ENCODE results near the gene DHRSX.

GRCh38 chrX:2461711-2462016 lies 39.1 kb downstream of the DHRSX start:
- no peak for TF ChIP-seq JUN (IDR thresholded peaks at IDR 0.05; ENCODE audit: borderline replicate concordance, insufficient read depth, insufficient read length, low read depth)
- TF ChIP-seq, protein P1, sequence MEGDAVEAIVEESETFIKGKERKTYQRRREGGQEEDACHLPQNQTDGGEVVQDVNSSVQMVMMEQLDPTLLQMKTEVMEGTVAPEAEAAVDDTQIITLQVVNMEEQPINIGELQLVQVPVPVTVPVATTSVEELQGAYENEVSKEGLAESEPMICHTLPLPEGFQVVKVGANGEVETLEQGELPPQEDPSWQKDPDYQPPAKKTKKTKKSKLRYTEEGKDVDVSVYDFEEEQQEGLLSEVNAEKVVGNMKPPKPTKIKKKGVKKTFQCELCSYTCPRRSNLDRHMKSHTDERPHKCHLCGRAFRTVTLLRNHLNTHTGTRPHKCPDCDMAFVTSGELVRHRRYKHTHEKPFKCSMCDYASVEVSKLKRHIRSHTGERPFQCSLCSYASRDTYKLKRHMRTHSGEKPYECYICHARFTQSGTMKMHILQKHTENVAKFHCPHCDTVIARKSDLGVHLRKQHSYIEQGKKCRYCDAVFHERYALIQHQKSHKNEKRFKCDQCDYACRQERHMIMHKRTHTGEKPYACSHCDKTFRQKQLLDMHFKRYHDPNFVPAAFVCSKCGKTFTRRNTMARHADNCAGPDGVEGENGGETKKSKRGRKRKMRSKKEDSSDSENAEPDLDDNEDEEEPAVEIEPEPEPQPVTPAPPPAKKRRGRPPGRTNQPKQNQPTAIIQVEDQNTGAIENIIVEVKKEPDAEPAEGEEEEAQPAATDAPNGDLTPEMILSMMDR (IDR thresholded peaks at IDR 0.05; ENCODE audit: extremely low read depth in 1 of 2, insufficient read depth in 1 of 2, low read depth in 1 of 2, low read length in 2 of 2), result no peak
- no peak for TF ChIP-seq POLR2A (IDR thresholded peaks at IDR 0.05; ENCODE audit: low read depth, low read length)
- TF ChIP-seq EZH2 (IDR thresholded peaks at IDR 0.05; ENCODE audit: borderline replicate concordance, low read depth, low read length, severe bottlenecking), result no peak
- TF ChIP-seq, protein P2, sequence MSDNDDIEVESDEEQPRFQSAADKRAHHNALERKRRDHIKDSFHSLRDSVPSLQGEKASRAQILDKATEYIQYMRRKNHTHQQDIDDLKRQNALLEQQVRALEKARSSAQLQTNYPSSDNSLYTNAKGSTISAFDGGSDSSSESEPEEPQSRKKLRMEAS (IDR thresholded peaks at IDR 0.05; ENCODE audit: insufficient read depth, insufficient read length), result no peak
- TF ChIP-seq POLR2AphosphoS5 (IDR thresholded peaks at IDR 0.05; ENCODE audit: insufficient read depth, low read depth, low read length), result no peak
- no peak for TF ChIP-seq MYC (IDR thresholded peaks at IDR 0.05; ENCODE audit: low read depth, low read length)
- TF ChIP-seq GATA2 (IDR thresholded peaks at IDR 0.05; ENCODE audit: insufficient read depth, insufficient read length, low read depth, low read length), result no peak

Measured in endothelial cell of umbilical vein (primary cell).